ENCODE results near the gene CMSS1.
"Not testable (repeated sequence)": the region's sequence is repeated elsewhere in the genome, so short reads cannot be mapped to it uniquely, and the experiment has no call there.

CMSS1 gene

GRCh38 chr3:100209169-100209568, 391.5 kb downstream of the CMSS1 start:
- no peak for DNase-seq

- DNase-seq, result no peak
These were observed 392.5 kb downstream of the CMSS1 start for GRCh38 chr3:100209948-100210771.

DNA sequence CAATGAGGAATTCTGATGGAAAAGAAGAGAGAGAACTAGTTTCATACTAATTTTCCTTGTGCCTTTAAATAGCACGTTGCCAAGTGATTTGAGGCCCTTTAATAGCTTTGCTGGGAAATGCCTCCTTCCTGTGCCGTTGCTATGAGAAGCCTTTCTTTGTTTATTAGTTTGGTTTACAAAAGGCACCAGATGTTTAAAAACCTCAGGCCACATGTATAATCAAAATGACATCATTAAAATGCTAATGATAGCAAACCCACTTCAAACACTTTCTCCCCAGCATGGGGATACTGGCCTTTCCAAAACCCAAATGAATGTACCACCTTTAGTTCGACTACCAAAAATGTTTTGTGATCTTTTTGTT, 393.1 kb downstream of the CMSS1 start:
- peak in 1 of 2 experiments; percentile 13 for DNase-seq

DNA sequence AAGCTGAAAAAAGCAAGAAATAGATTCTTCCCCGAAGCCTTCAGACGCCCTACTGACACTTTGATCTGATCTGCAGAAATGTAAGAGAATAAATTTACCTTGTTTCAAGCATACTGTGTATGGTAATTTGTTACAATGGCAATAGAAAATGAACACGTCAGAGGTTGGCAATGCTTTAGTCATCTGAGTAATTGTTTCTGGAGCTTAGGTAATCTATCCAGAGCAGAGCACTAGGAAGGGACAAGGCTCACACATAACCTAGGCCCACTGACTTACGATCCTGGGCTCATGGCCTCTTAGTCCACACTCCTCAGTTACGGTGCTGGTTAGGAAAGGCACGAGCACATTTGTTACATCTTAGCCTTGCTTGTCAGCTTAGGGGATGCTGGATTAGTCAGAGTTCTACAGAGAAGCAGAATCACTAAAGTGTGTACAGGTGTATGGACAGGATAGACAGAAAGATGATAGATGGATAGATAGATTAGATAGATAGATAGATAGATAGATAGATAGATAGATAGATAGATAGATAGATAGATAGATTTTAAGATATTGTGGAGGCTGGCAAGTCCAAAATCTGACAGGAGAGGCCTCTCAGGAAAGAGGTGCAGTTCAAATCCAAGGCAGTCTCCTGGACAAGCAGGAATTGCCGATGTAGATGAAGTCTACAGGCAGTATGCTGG, 396.4 kb downstream of the CMSS1 start:
- DNase-seq, result no peak

DNA sequence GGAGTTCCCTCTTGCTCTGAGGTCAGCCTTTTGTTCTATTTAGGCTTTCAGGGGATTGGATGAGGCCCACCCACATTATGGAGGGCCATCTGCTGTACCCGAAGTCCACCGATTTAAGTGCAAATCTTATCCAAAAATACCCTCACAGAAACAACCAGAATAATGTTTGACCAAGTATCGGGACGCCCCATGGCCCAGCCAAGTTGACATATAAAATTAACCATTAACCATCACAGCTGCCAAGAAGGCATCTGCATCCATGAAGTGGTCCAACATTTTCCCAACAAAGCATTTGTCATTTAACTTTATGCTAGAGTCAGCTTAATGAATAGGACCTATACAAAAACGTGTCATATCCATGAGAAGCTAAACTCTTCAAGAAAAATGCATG, 396.9 kb downstream of the CMSS1 start:
- no peak for DNase-seq

DNA sequence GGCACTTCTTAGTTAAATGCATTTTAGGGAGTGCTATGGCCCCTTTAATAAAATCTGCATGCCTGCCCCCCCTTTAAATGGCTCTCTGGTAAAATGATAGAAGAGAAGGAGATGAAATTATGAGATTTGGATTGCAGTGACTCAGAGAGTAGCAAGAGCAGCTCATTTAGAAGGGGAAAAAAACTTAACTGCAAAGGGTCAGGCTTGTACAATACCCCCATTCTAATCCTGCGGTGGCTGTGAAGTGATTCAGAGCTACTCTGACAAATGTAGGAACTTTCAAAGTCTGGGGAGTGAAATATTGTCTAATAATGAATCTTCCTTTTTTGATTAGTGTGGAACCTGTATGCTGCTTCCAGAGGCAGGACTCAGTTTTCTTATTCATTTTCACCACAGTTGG, 399.1 kb downstream of the CMSS1 start:
- no peak for DNase-seq

DNA sequence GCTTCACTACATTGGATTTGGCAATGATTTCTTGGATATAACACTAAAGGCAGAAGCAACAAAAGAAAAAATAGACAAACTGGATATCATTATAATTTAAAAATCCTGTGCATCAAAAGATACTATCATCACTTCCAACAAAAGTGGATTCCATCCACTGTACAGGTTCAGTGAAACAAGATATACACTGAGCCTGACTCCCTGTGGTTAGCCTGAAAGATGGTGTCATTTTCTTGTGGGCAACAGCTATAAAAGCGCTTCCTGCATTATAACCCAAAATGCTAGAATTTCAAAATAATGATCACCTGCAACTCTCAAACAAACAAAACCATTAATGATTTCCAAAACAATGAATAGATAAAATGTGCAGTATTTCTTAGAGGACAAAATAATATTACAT, 403.5 kb downstream of the CMSS1 start:
- no peak for DNase-seq

GRCh38 chr3:100225193-100225592, 407.5 kb downstream of the CMSS1 start:
- DNase-seq, result no peak

DNA sequence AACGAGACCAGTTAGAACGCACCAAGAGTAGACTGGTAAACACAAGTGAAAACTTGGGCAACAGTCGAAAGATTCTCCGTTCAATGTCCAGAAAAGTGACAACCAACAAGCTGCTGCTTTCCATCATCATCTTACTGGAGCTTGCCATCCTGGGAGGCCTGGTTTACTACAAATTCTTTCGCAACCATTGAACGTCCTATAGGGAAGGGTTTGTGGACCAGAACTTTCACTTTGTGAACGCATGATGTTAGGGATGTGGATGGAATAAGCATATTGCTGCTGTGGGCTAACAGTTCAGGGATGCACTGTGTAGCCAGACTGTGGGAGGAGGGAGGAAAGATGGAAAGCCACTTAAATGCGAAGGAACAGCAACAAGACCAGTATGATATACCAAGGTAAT, 408.2 kb downstream of the CMSS1 start:
- DNase-seq, result no peak

- no peak for DNase-seq
These were observed 409.2 kb downstream of the CMSS1 start for GRCh38 chr3:100226712-100227429.

DNA sequence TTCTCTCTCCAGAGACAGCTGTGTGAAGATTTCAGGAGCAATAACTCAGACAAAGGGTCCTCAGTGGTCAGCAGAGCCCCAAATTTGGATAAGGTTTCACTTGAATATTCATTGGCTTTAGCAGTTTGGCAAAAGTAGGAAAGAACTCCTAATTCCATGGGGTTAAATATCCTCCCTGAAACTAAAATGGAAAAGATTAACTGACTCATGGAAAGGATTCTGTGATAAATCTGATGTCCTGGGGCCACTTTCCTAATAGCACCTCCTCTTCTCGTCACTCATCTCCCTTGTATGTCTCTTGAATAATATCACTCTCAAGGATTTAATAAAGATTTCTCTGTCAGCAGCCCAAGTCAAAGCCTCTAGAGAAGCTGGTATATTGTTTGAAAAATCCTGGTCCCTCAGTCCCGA, 409.9 kb downstream of the CMSS1 start:
- no peak for DNase-seq

DNA sequence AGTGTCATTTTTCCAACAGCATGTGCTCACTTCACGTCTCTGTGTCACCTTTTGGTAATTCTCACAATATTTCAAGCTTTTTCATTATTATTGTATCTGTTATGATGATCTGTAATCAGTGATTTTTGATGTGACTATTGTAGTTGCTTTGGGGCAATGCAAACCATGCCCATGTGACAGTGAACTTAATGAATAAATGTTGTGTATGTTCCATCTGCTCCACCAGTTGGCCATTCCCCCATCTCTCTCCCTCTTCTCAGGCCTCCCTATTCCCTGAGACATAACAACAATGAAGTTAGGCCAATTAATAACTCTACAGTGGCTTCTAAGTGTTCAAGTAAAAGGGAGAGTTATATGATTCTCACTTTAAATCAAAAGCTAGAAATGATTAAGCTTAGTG, 410.6 kb downstream of the CMSS1 start:
- no peak for DNase-seq

- not testable (repeated sequence) for DNase-seq
These were observed 411.5 kb downstream of the CMSS1 start for GRCh38 chr3:100229188-100229587.

DNA sequence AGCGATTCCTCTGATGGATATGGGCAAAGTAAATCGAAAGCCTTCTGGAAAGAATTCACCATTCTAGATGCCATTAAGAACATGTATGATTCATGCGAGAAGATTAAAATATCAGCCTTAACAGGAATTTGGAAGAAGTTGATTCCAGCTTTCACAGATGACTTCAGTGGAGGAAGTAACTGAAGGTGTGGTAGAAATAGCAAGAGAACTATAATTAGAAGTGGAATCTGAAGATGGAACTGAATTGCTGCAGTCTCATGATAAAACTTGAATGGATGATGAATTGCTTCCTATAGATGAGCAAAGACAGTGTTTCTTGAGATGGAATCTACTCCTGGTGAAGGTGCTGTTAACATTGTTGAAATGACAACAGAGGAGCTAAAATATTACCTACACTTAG, 413.0 kb downstream of the CMSS1 start:
- DNase-seq, result no peak

Data from SW 1271 (cell line).